Measurements from ENCODE around the gene ZNF710. TPM values are rescaled to one million over a fixed set of nuclear protein-coding genes. Genes with fewer than 3 reads are reported as not detected.

The ZNF710 gene
- total RNA-seq, 2 experiments from 2014 or later, result 13.8 to 19.0 TPM

DNA sequence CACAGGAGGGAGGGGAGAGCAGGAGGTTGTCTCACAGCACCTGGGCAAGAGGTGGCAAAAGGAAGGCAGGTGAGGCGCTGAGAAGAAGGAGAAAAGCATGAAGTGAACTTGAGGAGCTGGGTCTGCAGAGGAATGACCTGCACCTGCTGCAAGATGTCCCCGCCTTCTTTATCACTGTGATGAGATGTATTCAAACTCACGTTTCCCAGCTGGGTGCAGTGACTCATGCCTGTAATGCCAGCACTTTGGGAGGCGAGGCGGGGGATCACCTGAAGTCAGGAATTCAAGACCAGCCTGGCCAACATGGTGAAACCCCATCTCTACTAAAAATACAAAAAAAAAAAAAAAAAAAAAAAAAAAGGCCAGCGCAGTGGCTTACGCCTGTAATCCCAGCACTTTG is 22.2 kb upstream of the ZNF710 start:
- DNase-seq (ENCODE audit: low spot score), result no peak
- H4K20me1 ChIP-seq (ENCODE audit: insufficient read depth, low read length), result no peaks in the 10 kb centered on the region
- H3K36me3 ChIP-seq (ENCODE audit: insufficient read depth, low read length), result no peaks in the 10 kb centered on the region
- peaks cover 8% of the 10 kb centered on the region for H3K4me1 ChIP-seq (ENCODE audit: insufficient read depth, low read length, poor library complexity, severe bottlenecking)
- no peak overlapping the region for H3K4me2 ChIP-seq (ENCODE audit: low read length)
- H3K79me2 ChIP-seq (ENCODE audit: insufficient read depth, low read depth, low read length), result no peaks in the 10 kb centered on the region
- no peak for TF ChIP-seq EZH2phosphoT487 (IDR thresholded peaks at IDR 0.05; ENCODE audit: borderline replicate concordance, low read depth, low read length)
- TF ChIP-seq, protein P1, sequence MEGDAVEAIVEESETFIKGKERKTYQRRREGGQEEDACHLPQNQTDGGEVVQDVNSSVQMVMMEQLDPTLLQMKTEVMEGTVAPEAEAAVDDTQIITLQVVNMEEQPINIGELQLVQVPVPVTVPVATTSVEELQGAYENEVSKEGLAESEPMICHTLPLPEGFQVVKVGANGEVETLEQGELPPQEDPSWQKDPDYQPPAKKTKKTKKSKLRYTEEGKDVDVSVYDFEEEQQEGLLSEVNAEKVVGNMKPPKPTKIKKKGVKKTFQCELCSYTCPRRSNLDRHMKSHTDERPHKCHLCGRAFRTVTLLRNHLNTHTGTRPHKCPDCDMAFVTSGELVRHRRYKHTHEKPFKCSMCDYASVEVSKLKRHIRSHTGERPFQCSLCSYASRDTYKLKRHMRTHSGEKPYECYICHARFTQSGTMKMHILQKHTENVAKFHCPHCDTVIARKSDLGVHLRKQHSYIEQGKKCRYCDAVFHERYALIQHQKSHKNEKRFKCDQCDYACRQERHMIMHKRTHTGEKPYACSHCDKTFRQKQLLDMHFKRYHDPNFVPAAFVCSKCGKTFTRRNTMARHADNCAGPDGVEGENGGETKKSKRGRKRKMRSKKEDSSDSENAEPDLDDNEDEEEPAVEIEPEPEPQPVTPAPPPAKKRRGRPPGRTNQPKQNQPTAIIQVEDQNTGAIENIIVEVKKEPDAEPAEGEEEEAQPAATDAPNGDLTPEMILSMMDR (conservative IDR thresholded peaks at IDR 0.05; ENCODE audit: low read length), result no peak
- no peaks in the 10 kb centered on the region for H3K9me3 ChIP-seq (ENCODE audit: low read length)
- intact Hi-C loops (cut with micrococcal nuclease; ENCODE audit: unreplicated experiment), result no loop called here
- no peaks in the 10 kb centered on the region for H3K9me2 ChIP-seq (ENCODE audit: insufficient read depth, low read length)
- BruUV-seq (replicated peaks), result no TSS peak
- H3K4me3 ChIP-seq (ENCODE audit: low read depth, low read length, poor library complexity, severe bottlenecking), result no peak overlapping the region
- H2AFZ ChIP-seq (ENCODE audit: low read length), result no peak overlapping the region
- H3K27ac ChIP-seq (ENCODE audit: low read depth, low read length, poor library complexity, severe bottlenecking), result no peak overlapping the region
- CTCF ChIA-PET (ENCODE audit: unreplicated experiment), result no interaction called here
- POLR2A ChIA-PET, result no interaction called here

DNA sequence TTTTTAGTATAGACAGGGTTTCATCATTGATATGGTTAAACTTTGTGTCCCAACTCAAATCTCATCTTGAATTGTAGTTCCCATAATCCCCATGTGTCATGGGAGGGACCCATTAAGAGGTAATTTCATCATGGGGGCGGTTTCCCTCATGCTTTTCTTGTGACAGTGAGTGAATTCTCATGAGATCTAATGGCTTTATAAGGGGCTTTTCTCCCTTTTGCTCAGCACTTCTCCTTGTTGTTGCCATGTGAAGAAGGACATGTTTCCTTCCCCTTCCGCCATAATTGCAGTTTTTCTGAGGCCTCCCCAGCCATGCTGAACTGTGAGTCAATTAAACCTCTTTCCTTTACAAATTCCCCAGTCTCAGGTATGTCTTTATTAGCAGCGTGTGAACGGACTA is 20.2 kb upstream of the ZNF710 start:
- H3K27ac ChIP-seq (ENCODE audit: low read depth, low read length, poor library complexity, severe bottlenecking), result no peak overlapping the region
- no peak for DNase-seq (ENCODE audit: low spot score)
- H3K4me2 ChIP-seq (ENCODE audit: low read length), result no peak overlapping the region
- TF ChIP-seq, protein P1 (conservative IDR thresholded peaks at IDR 0.05; ENCODE audit: low read length), result no peak
- TF ChIP-seq EZH2phosphoT487 (IDR thresholded peaks at IDR 0.05; ENCODE audit: borderline replicate concordance, low read depth, low read length), result no peak
- no TSS peak for BruUV-seq (replicated peaks)
- no peaks in the 10 kb centered on the region for H3K4me1 ChIP-seq (ENCODE audit: insufficient read depth, low read length, poor library complexity, severe bottlenecking)
- H3K9me3 ChIP-seq (ENCODE audit: low read length), result peaks cover 12% of the 10 kb centered on the region; the same call in 1 of the 2 replicates
- no peak overlapping the region for H3K4me3 ChIP-seq (ENCODE audit: low read depth, low read length, poor library complexity, severe bottlenecking)
- no peaks in the 10 kb centered on the region for H3K79me2 ChIP-seq (ENCODE audit: insufficient read depth, low read depth, low read length)
- H4K20me1 ChIP-seq (ENCODE audit: insufficient read depth, low read length), result no peaks in the 10 kb centered on the region
- CTCF ChIA-PET (ENCODE audit: unreplicated experiment), result no interaction called here
- H2AFZ ChIP-seq (ENCODE audit: low read length), result no peak overlapping the region
- H3K36me3 ChIP-seq (ENCODE audit: insufficient read depth, low read length), result no peaks in the 10 kb centered on the region
- POLR2A ChIA-PET, result no interaction called here
- intact Hi-C loops (cut with micrococcal nuclease; ENCODE audit: unreplicated experiment), result no loop called here
- H3K9me2 ChIP-seq (ENCODE audit: insufficient read depth, low read length), result no peaks in the 10 kb centered on the region

DNA sequence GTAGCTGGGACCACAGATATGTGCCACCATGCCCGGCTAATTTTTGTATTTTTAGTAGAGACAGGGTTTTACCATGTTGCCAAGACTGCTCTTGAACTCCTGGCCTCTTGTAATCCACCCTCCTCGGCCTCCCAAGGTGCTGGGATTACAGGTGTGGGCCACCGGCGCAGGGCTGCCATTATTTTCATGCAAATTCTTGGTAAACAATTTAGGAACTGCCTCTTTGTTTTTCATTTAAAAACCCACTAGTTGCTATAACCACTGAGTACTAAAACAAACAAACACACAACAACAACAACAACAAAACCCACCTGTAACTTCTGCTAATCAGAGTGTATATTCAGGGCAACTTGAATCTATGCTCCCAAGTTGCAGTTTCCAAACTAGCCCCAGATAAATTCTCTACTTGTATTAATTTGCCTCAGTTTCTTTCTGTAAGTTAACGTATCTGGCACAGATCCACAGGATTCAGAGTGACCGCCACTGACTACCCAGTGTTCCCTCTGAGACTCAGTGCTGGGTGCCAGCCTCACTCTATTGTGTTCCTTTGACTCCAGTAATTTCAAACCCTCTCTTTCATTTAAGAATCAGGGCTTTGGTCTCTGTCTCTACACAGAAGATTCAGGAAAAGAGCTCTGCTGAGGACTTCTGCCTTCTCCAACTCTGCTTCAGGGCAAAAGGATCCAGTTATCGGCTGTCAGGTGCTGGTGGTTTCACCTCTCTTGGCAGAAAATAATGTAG is 18.6 kb upstream of the ZNF710 start:
- Histone ChIP-seq H3K9me2 (ENCODE audit: insufficient read depth, low read length) (no peaks in the 10 kb centered on the region), H3K36me3 (ENCODE audit: insufficient read depth, low read length) (no peaks in the 10 kb centered on the region), H3K9me3 (ENCODE audit: low read length) (peaks cover 12% of the 10 kb centered on the region; the same call in 1 of the 2 replicates), H3K79me2 (ENCODE audit: insufficient read depth, low read depth, low read length) (no peaks in the 10 kb centered on the region), H3K27ac (ENCODE audit: low read depth, low read length, poor library complexity, severe bottlenecking) (no peak overlapping the region), H3K4me2 (ENCODE audit: low read length) (no peak overlapping the region), H3K4me1 (ENCODE audit: insufficient read depth, low read length, poor library complexity, severe bottlenecking) (no peaks in the 10 kb centered on the region), H2AFZ (ENCODE audit: low read length) (no peak overlapping the region), H3K4me3 (ENCODE audit: low read depth, low read length, poor library complexity, severe bottlenecking) (no peak overlapping the region), H4K20me1 (ENCODE audit: insufficient read depth, low read length) (no peaks in the 10 kb centered on the region)
- TF ChIP-seq, protein P1 (conservative IDR thresholded peaks at IDR 0.05; ENCODE audit: low read length), result no peak
- TF ChIP-seq EZH2phosphoT487 (IDR thresholded peaks at IDR 0.05; ENCODE audit: borderline replicate concordance, low read depth, low read length), result no peak
- CTCF ChIA-PET (ENCODE audit: unreplicated experiment), result no interaction called here
- DNase-seq (ENCODE audit: low spot score), result no peak
- BruUV-seq (replicated peaks), result no TSS peak
- POLR2A ChIA-PET, result interaction anchor here (0.6 to 1.2 kb wide), 2 partner anchors 12 to 95 kb away, joined by 3 read pairs; no protein-coding TSS in a partner anchor
- intact Hi-C loops (cut with micrococcal nuclease; ENCODE audit: unreplicated experiment), result no loop called here

Measured in OCI-LY7 (cell line).